ENCODE measurements around the gene CNKSR3.
"Not testable (repeated sequence)": the region's sequence is repeated elsewhere in the genome, so short reads cannot be mapped to it uniquely, and the experiment has no call there.

The CNKSR3 gene

GRCh38 chr6:154510144-154510905 is at the start of gene CNKSR3:
Gene CNKSR3 (minus strand): TSS chr6:154510685. CDS start chr6:154510114, 571 bp downstream.
- peak; percentile 93 for DNase-seq

- DNase-seq = no peak
Observed at GRCh38 chr6:154558984-154559383, 48.5 kb upstream of the CNKSR3 start.

GRCh38 chr6:154558513-154558912 is 48.0 kb upstream of the CNKSR3 start:
- no peak for DNase-seq

GRCh38 chr6:154555073-154555677 is 44.7 kb upstream of the CNKSR3 start:
- DNase-seq = no peak

- DNase-seq = no peak
Observed at GRCh38 chr6:154554491-154554890, 44.0 kb upstream of the CNKSR3 start.

GRCh38 chr6:154550779-154551178 is 40.3 kb upstream of the CNKSR3 start:
- DNase-seq = no peak

- DNase-seq = no peak
Observed at GRCh38 chr6:154549179-154549578, 38.7 kb upstream of the CNKSR3 start.

GRCh38 chr6:154548130-154548830 is 37.8 kb upstream of the CNKSR3 start:
- peak; percentile 56 for DNase-seq

GRCh38 chr6:154543628-154544027 is 33.1 kb upstream of the CNKSR3 start:
- no peak for DNase-seq

GRCh38 chr6:154542747-154543146 is 32.3 kb upstream of the CNKSR3 start:
- DNase-seq = no peak

- not testable (repeated sequence) for DNase-seq
Observed at GRCh38 chr6:154541837-154542236, 31.4 kb upstream of the CNKSR3 start.

GRCh38 chr6:154539593-154540269 is 29.2 kb upstream of the CNKSR3 start:
- no peak for DNase-seq

- DNase-seq = no peak
Observed at GRCh38 chr6:154538640-154539191, 28.2 kb upstream of the CNKSR3 start.

- DNase-seq = no peak
Observed at GRCh38 chr6:154537511-154538325, 27.2 kb upstream of the CNKSR3 start.

GRCh38 chr6:154536999-154537398 is 26.5 kb upstream of the CNKSR3 start:
- DNase-seq = no peak

GRCh38 chr6:154536255-154536654 is 25.8 kb upstream of the CNKSR3 start:
- DNase-seq = no peak

- DNase-seq = no peak
Observed at GRCh38 chr6:154535851-154536250, 25.4 kb upstream of the CNKSR3 start.

GRCh38 chr6:154535147-154535546 is 24.7 kb upstream of the CNKSR3 start:
- DNase-seq = no peak

GRCh38 chr6:154534531-154534930 is 24.0 kb upstream of the CNKSR3 start:
- DNase-seq = no peak

GRCh38 chr6:154532426-154532825 is 21.9 kb upstream of the CNKSR3 start:
- DNase-seq = no peak

- DNase-seq = no peak
Observed at GRCh38 chr6:154529957-154530356, 19.5 kb upstream of the CNKSR3 start.

GRCh38 chr6:154528310-154528915 is 17.9 kb upstream of the CNKSR3 start:
- no peak for DNase-seq

All from NCI-H1092 (cell line).